HG03064 (cell line): ENCODE data around the gene HSBP1.

Experiments used
- ATAC-seq: cut with Tn5 transposase; IDR thresholded peaks from one replicate; pipeline ENCODE4 v1.9.1; 2021; ENCODE audit warnings: low read depth; ENCODE audit not compliant: unreplicated experiment

The HSBP1 gene

DNA sequence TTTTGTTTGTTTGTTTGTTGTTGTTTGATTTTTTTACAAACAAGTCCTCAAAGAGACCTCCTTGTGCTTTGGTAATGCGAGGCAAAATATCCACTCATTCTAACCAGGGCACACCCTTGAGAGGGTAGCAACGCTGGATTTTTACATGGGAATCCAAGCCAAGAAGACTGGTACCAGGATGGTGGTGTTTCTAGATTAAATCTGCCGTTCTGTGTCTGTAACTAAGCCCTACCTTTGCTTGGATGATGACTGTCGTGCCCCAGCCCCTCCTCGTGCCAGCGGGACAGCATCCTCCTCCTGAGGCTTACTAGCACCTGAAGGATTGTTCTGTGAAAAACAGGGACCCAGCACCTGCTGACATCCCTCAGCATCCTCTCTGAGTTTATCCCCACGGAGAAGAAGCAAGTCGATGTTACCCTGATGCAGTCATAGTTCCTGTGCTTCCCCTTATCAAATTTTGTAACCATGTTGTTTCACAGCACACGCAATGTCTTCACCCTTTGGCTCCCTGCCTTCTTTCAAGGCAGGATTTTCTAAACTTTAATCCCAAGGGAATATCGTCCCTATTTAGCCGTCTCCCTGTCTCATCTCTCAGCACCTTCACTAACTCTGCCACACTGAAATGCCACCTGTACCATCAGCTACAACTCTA lies 5.1 kb upstream of the HSBP1 start:
- no peak for ATAC-seq

DNA sequence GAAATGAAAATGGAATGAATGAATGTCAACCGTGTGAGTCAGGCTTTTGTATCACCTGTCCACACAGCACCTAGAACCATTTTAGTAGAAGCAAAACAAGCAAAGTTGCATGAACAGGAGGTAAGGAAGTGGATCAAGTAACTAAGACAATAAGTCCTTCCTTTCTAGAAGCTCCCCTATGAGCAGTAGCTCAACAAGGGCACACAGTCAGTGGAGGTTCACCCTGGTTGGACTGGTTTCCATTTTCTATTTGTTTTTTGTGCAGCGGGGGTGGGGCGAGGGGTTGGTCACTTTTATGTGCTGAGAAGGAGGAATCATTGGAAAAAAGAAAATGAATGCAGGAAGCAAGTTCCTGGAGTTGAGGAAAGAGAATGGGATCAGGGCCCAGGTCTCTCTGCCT lies 4.0 kb upstream of the HSBP1 start:
- no peak for ATAC-seq

DNA sequence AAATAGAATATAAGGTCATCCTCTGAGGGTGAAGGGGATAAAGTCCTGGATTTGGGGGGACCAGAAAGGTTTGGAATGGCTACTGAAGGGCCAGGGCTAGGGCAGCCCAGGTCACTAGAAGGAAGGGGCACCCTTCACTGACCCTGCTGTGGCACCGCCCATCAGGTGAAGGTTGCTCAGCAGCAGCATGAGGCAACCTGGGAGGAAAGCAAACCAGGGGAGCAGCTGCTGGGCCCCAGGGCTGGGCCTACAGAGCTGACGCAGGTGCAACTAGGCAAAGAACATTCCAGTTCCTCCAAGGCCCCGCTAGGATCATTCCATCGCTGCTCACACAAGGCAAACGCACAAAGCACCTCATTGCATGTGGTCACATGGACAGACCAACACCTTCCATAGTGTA lies 3.4 kb upstream of the HSBP1 start:
- ATAC-seq = no peak

DNA sequence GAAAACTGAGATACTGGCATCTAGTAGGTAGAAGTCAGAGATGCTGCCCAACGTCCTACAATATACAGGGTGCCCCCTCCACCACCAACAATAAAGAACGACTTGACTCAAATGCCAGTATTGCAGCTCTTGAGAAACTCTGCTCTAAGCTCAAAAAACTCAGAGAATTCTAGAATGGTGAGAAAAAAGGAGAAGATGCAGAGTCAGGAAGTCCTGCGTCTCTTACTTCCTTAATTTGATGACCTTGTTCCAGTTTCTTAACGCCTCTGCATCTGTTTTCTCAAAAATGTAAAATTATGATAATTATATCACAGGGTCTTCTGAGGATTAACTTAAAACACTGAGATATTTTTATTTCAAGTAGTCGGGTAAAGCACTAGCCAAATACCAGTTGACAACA lies 1.7 kb upstream of the HSBP1 start:
- ATAC-seq = no peak

DNA sequence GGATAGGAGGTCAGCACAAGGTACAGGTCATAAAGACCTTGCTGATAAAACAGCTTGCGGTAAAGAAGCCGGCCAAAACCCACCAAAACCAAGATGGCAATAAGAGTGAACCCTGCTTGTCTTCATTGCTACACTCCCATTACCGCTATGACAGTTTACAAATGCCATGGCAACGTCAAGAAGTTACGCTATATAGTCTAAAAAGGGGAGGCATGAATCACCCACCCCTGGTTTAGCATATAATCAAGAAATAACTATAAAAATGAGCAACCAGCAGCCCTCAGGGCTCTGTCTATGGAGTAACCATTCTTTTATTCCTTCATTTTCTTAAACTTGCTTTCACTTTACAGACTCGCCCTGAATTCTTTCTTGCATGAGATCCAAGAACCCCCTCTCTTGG lies 1.0 kb upstream of the HSBP1 start:
- ATAC-seq = no peak

DNA sequence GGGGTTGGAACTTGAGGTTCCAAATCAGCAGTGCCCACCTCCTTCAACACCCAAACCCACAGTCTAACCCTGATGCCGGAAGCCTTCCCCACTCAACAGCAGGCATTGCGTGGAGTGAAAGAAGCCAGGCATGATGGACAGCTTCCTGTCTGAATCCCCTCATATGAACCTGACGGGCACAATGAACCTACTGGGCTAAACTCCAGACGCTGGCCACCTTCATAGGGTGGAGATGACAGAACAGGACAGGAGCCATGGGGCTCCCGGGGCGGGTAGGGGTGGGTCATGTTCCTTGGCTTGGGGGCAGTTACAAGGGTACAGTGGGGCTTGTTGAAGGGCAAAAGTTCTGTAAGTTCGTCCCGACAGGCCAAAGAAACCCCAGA lies 460 bp upstream of the HSBP1 start:
- ATAC-seq = no peak

DNA sequence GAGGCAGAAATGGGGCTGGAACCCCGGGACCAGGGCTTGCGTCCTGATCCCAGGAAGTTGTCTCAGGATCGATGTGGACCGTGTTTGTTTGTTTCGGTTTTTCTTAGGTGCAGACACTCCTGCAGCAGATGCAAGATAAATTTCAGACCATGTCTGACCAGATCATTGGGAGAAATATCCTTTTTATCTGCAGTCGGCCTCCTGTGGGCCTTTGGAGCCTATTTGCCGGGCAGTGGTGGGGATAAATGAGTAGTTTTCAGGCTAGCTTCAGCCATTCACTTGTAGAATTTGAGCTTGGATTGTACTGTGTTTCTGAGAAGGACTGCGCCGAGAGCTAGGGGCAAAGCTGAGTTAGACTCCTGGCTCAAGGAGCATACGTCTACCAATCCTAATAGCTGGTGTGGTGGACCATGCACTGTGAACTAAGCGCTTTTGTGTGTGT lies 816 bp downstream of the HSBP1 start:
- ATAC-seq = no peak

DNA sequence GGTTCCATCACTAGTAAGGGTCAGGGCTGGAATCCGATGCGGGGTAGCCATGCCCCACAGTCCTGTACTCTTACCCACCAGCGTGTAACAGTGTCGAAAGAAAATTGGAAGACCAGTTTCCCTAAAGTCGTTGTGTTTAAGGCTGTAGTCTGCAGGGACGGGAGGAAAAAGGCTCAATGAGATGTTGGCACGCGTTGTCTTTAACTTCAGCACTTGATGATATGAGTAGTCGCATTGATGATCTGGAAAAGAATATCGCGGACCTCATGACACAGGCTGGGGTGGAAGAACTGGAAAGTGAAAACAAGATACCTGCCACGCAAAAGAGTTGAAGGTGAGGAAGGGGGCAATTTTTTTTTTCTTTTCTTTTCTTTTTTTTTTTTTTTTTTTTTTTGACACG lies 1.3 kb downstream of the HSBP1 start:
- ATAC-seq = no peak

DNA sequence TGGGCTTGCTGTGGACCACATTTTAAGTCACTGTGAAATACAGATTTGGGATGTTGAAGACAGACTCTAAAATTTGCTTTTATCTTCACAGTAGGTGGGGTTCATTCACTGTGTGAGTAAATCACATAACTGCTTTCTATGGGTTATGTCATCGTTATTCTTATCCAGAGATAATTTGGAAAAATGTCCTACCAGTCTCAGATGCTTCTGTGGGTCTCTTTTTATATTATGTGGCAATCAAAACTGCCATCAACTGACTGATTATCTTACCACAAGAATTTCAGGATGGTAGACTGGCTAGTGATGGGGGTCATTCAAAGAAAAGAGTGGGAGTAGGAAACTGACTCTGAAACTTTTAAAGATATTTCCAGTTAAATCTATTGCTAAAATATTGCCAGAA lies 3.1 kb downstream of the HSBP1 start:
- no peak for ATAC-seq

DNA sequence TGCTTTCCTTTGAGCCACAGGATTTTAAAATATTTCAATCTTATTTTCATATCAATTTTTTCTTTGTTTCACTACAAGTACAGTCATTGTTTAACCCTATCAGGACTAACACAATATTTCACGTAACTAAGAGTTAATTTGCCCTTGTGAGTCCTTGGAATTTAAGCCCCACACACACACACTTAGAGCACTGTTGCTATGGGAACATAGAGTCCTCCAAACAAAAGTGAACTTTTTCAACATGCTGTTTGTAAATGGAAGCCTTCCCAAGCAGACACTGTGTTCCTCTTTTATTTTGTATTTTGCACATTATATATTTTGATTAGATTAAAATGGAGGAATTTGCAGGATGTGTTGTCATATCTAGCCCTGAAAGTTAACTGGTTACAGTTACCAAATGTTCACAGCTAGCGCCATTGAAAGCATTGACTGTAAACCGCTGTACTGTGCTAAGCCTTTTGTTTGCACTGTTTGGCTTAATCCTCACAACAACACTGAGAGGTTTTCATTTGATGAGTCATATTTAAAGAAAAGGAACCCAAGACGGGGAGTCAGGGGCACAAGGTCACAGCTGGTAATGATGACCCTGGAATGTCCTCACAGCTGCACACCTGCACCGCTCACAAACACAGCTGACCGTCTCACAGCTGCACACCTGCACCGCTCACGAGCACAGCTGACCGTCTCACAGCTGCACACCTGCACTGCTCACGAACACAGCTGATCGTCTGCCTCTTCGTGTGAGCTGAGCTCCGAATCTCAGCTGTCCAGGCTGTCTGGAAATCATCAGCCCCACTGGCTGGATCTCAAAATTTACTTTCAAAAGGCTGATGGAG lies 6.3 kb downstream of the HSBP1 start:
- ATAC-seq = no peak

DNA sequence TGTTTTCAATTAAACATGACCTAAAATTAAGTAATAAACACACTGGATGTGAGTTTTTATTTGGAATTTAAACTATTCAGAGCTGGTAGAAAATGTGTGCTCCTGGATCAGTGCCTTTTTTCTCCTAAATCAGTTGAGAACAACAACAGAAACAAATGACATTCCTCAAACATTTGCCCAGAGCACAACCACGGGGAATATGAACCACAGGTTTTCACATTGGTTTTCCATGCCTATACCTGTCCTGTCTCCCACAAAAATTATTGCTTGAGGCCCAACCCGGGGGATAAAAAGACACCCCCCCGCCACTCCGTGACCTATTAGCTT lies 6.8 kb downstream of the HSBP1 start:
- no peak for ATAC-seq

DNA sequence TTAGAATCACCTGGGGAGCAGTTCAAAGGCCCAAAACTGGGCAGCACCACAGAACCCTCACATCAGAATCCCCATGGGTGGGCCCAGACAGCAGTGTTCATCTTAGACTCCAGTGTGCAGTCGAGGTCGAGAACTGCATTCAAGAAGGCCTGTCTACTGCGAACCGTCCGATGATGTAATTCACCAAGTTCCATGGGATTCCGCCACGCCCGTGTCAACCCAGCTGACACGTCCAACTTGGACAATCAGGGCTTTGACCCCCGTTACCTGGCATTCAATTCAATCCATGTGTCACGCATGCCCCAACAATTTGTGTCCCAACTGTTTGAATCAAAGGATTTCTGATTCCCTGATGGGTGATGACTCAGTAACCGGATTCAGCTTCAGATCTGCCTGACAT lies 9.2 kb downstream of the HSBP1 start:
- ATAC-seq = no peak

DNA sequence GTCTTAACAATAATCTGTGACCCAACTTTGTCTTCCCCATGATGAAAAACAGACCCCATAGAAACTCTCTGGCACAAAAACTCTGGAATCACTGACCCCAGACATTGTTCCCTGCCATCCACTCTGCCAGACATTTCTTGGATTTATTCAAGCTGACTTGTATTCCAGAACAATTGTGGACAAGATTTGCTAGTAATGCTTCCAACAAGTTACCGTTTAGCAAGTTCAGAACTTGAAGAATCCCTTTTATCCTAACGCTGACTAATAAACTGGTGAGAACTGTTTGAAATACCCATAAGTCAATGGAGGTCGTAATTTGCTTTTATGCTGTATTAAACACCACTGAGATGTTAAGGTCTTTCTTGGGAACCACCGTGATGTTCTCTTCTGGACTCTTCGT lies 10.5 kb downstream of the HSBP1 start:
- ATAC-seq = no peak

DNA sequence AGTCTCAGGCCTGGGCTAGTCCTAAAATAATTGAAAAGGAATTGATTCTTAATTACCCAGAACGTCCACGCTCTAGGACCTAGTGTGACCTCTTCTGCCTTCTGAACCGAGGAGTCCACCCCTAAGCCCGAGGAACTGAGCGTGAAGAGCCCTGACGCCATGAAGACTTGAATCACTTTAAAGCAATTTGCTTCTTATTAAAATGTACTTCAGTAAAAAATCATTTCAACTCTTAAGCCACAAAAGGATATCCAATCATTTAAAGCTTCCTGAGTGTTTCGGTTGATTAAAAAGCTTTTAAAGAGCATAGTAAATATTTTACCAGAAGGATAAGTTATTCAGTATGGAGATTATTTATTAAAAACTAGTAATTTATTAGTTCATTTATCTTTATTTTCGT lies 11.6 kb downstream of the HSBP1 start:
- ATAC-seq = no peak

DNA sequence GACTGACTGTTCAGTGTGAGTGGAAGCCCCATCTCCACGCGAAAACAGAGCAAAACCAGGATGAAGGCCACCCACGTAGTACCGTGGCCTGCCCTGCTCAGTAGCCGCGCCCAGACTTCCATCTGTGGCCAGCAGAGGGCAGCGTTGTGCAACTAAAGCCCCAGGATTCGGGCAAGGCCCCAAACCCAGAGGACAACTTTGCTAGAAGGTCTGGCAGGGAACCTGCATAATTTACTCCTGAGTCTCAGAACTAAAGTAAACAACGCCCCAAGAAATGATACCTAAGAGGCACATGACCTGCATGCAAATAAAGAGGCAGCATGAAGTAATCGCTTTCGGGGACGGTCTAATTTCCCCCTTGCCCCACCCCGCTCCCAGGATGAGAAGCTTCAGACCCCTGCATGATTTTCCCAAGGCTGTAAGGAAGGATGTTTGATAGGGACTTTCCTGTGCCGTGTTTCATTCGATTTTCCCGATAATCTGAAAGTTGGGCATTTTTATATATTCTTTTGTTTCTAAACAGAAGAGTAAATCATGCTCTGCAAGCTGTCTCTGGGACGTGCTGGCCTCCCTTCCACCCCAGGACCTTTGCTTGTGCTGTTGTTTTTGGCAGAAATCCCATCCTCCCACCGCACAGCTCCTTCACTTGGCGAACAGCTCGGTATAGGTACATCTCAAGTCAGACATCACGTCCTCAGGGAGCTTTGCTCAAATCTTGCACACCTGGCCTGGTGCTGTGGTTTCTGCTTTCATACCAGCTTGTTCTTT lies 18.6 kb downstream of the HSBP1 start:
- ATAC-seq = no peak

DNA sequence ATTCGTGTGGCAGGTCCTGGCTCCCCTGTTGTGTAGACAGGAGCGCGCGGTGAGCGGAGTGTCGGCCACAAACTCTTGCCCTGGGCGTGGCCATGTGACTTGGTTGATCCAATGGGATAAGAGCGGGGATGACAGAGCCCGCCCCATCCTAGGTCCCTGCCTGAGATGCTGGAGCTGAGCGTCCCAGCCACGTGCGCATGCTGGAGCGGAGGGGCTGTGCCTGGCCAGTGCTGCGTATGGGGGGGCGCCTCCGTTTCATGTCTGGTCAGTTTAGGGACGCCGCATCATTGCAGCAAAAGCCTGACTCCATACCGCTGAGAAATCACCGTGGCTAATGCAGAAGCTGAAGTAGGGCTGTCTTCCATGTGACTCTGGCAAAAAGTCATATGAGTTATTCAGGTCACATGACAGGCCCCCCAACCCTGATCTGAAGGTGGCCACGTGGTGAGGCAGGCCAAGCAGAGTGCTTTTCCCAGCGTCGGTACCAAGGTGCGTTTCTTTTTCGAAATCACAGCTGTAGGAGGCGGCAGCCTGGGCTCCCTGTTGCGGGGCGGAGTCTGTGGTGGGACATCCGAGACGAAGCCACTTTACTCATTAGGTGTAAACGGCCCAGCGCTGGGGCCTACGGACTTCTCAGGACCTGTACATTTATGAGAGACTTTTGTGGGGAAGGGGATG lies 22.5 kb downstream of the HSBP1 start:
- ATAC-seq = no peak

DNA sequence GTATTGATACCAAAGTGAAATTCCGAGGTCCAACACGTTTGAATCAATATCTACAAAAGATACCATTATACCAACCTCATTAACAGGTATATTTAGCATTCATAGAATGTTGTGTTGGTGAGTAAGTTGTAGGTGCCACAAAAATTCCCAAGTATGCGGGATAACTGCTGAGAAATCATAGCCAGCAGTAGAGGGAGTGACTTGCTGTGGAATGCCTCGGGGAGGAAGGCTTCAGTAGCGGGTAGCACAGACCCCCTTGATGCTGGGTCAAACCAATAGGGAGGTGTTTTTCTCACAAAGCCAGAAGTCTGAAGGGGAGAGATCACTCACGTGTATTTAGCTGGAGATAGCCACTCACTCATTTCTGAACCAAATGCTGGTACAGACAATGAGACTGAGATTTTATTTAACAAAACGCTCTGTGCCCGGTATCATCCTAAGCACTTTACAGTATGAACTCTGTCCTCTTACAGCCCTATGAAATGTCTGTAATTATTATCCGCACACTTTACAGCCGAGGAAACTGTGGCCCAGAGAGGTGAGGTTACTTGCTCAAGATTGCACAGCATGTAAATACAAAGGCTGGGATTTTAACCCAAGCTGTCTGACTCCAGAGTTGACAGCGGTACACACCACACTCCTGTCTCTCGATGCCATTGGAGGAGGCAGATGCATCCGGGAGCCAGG lies 23.1 kb downstream of the HSBP1 start:
- no peak for ATAC-seq

DNA sequence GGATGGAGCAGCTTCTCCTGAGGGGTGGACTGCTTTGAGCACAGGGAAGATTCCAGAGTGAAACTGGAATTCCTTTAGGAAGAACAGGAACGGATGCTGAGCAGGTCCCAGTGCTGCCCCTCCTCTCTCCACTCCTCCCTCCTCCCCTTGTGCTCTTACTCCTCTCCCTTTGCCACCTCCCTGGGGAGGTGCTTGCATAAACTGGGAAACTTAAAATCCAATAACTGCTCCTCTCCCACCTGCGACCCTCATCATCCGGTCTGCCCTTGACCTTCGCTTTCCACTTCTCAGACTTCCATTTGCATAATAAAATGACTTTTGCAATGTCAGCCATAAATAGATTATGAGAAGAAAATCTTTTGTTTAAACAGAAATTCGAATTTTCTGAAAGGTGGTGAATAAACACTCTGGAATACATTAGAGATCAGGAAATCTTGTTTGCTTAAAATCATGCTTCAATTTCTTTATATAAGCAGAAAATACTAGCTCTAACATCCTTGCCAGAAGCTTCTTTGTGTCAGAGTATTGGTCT lies 23.7 kb downstream of the HSBP1 start:
- no peak for ATAC-seq

DNA sequence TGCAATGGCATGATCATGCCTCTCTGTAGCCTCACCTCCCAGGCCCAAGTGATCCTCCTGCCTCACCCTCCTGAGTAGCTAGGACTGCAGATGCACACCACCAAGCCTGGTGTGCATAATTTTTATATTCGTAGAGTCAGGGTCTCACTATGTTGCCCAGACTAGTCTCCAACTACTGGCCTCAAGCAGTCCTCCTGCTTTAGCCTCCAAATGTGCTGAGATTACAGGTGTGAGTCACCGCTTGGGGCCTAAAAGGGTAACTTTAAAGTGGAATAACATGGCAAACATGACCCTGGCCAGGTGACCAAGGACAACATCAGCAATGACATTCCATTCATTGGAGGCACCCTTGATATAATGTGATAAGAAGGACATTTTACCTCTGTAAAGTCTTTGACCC lies 26.1 kb downstream of the HSBP1 start:
- ATAC-seq = no peak
